ENCODE measurements around the gene ACTL8.

ACTL8 gene

GRCh38 chr1:17853241-17853935 is 98.3 kb downstream of the ACTL8 start:
- Histone ChIP-seq H3K9me3 (ENCODE audit: low read length) (no peaks in the 10 kb centered on the region), H3K4me3 (ENCODE audit: low read length) (no peak overlapping the region), H2AFZ (ENCODE audit: low read depth, low read length) (no peak overlapping the region), H3K36me3 (ENCODE audit: insufficient read depth, low read length) (no peaks in the 10 kb centered on the region), H3K27me3 (ENCODE audit: insufficient read depth, low read length) (peaks cover 2% of the 10 kb centered on the region), H3K4me1 (ENCODE audit: insufficient read depth, low read length) (no peaks in the 10 kb centered on the region)

GRCh38 chr1:17856496-17857108 is 101.5 kb downstream of the ACTL8 start:
- Histone ChIP-seq H3K27me3 (ENCODE audit: insufficient read depth, low read length) (peaks cover 2% of the 10 kb centered on the region), H2AFZ (ENCODE audit: low read depth, low read length) (no peak overlapping the region), H3K4me3 (ENCODE audit: low read length) (no peak overlapping the region), H3K4me1 (ENCODE audit: insufficient read depth, low read length) (no peaks in the 10 kb centered on the region), H3K9me3 (ENCODE audit: low read length) (no peaks in the 10 kb centered on the region), H3K36me3 (ENCODE audit: insufficient read depth, low read length) (no peaks in the 10 kb centered on the region)

GRCh38 chr1:17857109-17857499 is 102.0 kb downstream of the ACTL8 start:
- H3K27me3 ChIP-seq (ENCODE audit: insufficient read depth, low read length) = no peaks in the 10 kb centered on the region
- H3K4me3 ChIP-seq (ENCODE audit: low read length) = no peak overlapping the region
- H3K36me3 ChIP-seq (ENCODE audit: insufficient read depth, low read length) = no peaks in the 10 kb centered on the region
- no peaks in the 10 kb centered on the region for H3K4me1 ChIP-seq (ENCODE audit: insufficient read depth, low read length)
- H3K9me3 ChIP-seq (ENCODE audit: low read length) = no peaks in the 10 kb centered on the region
- no peak overlapping the region for H2AFZ ChIP-seq (ENCODE audit: low read depth, low read length)

GRCh38 chr1:17857996-17858395 is 102.9 kb downstream of the ACTL8 start:
- Histone ChIP-seq H3K4me3 (ENCODE audit: low read length) (no peak overlapping the region), H3K27me3 (ENCODE audit: insufficient read depth, low read length) (no peaks in the 10 kb centered on the region), H3K9me3 (ENCODE audit: low read length) (no peaks in the 10 kb centered on the region), H2AFZ (ENCODE audit: low read depth, low read length) (no peak overlapping the region), H3K4me1 (ENCODE audit: insufficient read depth, low read length) (no peaks in the 10 kb centered on the region), H3K36me3 (ENCODE audit: insufficient read depth, low read length) (no peaks in the 10 kb centered on the region)

- H3K36me3 ChIP-seq (ENCODE audit: insufficient read depth, low read length) = no peaks in the 10 kb centered on the region
- no peak overlapping the region for H3K4me3 ChIP-seq (ENCODE audit: low read length)
- no peaks in the 10 kb centered on the region for H3K27me3 ChIP-seq (ENCODE audit: insufficient read depth, low read length)
- H3K4me1 ChIP-seq (ENCODE audit: insufficient read depth, low read length) = no peaks in the 10 kb centered on the region
- no peaks in the 10 kb centered on the region for H3K9me3 ChIP-seq (ENCODE audit: low read length)
- H2AFZ ChIP-seq (ENCODE audit: low read depth, low read length) = no peak overlapping the region
Observed at GRCh38 chr1:17860812-17861211, 105.7 kb downstream of the ACTL8 start.

- no peaks in the 10 kb centered on the region for H3K4me1 ChIP-seq (ENCODE audit: insufficient read depth, low read length)
- H3K4me3 ChIP-seq (ENCODE audit: low read length) = no peak overlapping the region
- H3K36me3 ChIP-seq (ENCODE audit: insufficient read depth, low read length) = no peaks in the 10 kb centered on the region
- H3K27me3 ChIP-seq (ENCODE audit: insufficient read depth, low read length) = no peaks in the 10 kb centered on the region
- H2AFZ ChIP-seq (ENCODE audit: low read depth, low read length) = no peak overlapping the region
- H3K9me3 ChIP-seq (ENCODE audit: low read length) = no peaks in the 10 kb centered on the region
Observed at GRCh38 chr1:17861685-17862084, 106.6 kb downstream of the ACTL8 start.

GRCh38 chr1:17862121-17862520 is 107.0 kb downstream of the ACTL8 start:
- Histone ChIP-seq H3K27me3 (ENCODE audit: insufficient read depth, low read length) (no peaks in the 10 kb centered on the region), H3K36me3 (ENCODE audit: insufficient read depth, low read length) (no peaks in the 10 kb centered on the region), H3K9me3 (ENCODE audit: low read length) (no peaks in the 10 kb centered on the region), H3K4me3 (ENCODE audit: low read length) (no peak overlapping the region), H2AFZ (ENCODE audit: low read depth, low read length) (no peak overlapping the region), H3K4me1 (ENCODE audit: insufficient read depth, low read length) (no peaks in the 10 kb centered on the region)

- Histone ChIP-seq H3K36me3 (ENCODE audit: insufficient read depth, low read length) (no peaks in the 10 kb centered on the region), H3K9me3 (ENCODE audit: low read length) (peaks cover 3% of the 10 kb centered on the region), H3K27me3 (ENCODE audit: insufficient read depth, low read length) (no peaks in the 10 kb centered on the region), H2AFZ (ENCODE audit: low read depth, low read length) (no peak overlapping the region), H3K4me1 (ENCODE audit: insufficient read depth, low read length) (no peaks in the 10 kb centered on the region), H3K4me3 (ENCODE audit: low read length) (no peak overlapping the region)
Observed at GRCh38 chr1:17865912-17866739, 111.0 kb downstream of the ACTL8 start.

- Histone ChIP-seq H3K4me3 (ENCODE audit: low read length) (no peak overlapping the region), H3K9me3 (ENCODE audit: low read length) (peaks cover 3% of the 10 kb centered on the region), H3K36me3 (ENCODE audit: insufficient read depth, low read length) (no peaks in the 10 kb centered on the region), H2AFZ (ENCODE audit: low read depth, low read length) (no peak overlapping the region), H3K4me1 (ENCODE audit: insufficient read depth, low read length) (no peaks in the 10 kb centered on the region), H3K27me3 (ENCODE audit: insufficient read depth, low read length) (no peaks in the 10 kb centered on the region)
Observed at GRCh38 chr1:17866740-17867029, 111.6 kb downstream of the ACTL8 start.

- Histone ChIP-seq H2AFZ (ENCODE audit: low read depth, low read length) (no peak overlapping the region), H3K27me3 (ENCODE audit: insufficient read depth, low read length) (no peaks in the 10 kb centered on the region), H3K36me3 (ENCODE audit: insufficient read depth, low read length) (no peaks in the 10 kb centered on the region), H3K9me3 (ENCODE audit: low read length) (peaks cover 3% of the 10 kb centered on the region), H3K4me1 (ENCODE audit: insufficient read depth, low read length) (no peaks in the 10 kb centered on the region), H3K4me3 (ENCODE audit: low read length) (no peak overlapping the region)
Observed at GRCh38 chr1:17867470-17867869, 112.3 kb downstream of the ACTL8 start.

GRCh38 chr1:17869815-17870214 is 114.7 kb downstream of the ACTL8 start:
- peaks cover 3% of the 10 kb centered on the region for H3K9me3 ChIP-seq (ENCODE audit: low read length)

GRCh38 chr1:17870679-17871078 is 115.5 kb downstream of the ACTL8 start:
- no peaks in the 10 kb centered on the region for H3K4me1 ChIP-seq (ENCODE audit: insufficient read depth, low read length)

More at GRCh38 chr1:17869815-17870214, 114.7 kb downstream of the ACTL8 start:
- H3K4me1 ChIP-seq (ENCODE audit: insufficient read depth, low read length) = no peaks in the 10 kb centered on the region
- no peaks in the 10 kb centered on the region for H3K27me3 ChIP-seq (ENCODE audit: insufficient read depth, low read length)
- no peak overlapping the region for H3K4me3 ChIP-seq (ENCODE audit: low read length)
- no peak overlapping the region for H2AFZ ChIP-seq (ENCODE audit: low read depth, low read length)
- no peaks in the 10 kb centered on the region for H3K36me3 ChIP-seq (ENCODE audit: insufficient read depth, low read length)

GRCh38 chr1:17873007-17873675 is 118.0 kb downstream of the ACTL8 start:
- Histone ChIP-seq H3K36me3 (ENCODE audit: insufficient read depth, low read length) (no peaks in the 10 kb centered on the region), H3K27me3 (ENCODE audit: insufficient read depth, low read length) (no peaks in the 10 kb centered on the region), H3K4me3 (ENCODE audit: low read length) (no peak overlapping the region), H3K4me1 (ENCODE audit: insufficient read depth, low read length) (no peaks in the 10 kb centered on the region), H2AFZ (ENCODE audit: low read depth, low read length) (no peak overlapping the region), H3K9me3 (ENCODE audit: low read length) (no peaks in the 10 kb centered on the region)

More at GRCh38 chr1:17870679-17871078, 115.5 kb downstream of the ACTL8 start:
- H3K27me3 ChIP-seq (ENCODE audit: insufficient read depth, low read length) = no peaks in the 10 kb centered on the region
- H3K9me3 ChIP-seq (ENCODE audit: low read length) = peaks cover 3% of the 10 kb centered on the region
- H3K4me3 ChIP-seq (ENCODE audit: low read length) = no peak overlapping the region
- H2AFZ ChIP-seq (ENCODE audit: low read depth, low read length) = no peak overlapping the region
- no peaks in the 10 kb centered on the region for H3K36me3 ChIP-seq (ENCODE audit: insufficient read depth, low read length)
